Left forelimb (tissue), 1 donor: Measurements from ENCODE around the gene CELF2.

Source experiments
- DNase-seq: peaks from one replicate; pipeline ENCODE4 v3.0.0-alpha.2; 2018; ENCODE audit warnings: low spot score

The CELF2 gene

GRCh38 chr10:11131112-11131639 lies 113.5 kb downstream of the CELF2 start:
- no peak for DNase-seq

GRCh38 chr10:11134411-11134810 lies 116.7 kb downstream of the CELF2 start:
- DNase-seq, result no peak

- DNase-seq, result no peak
Observed at GRCh38 chr10:11135709-11136108, 118.0 kb downstream of the CELF2 start.

DNA sequence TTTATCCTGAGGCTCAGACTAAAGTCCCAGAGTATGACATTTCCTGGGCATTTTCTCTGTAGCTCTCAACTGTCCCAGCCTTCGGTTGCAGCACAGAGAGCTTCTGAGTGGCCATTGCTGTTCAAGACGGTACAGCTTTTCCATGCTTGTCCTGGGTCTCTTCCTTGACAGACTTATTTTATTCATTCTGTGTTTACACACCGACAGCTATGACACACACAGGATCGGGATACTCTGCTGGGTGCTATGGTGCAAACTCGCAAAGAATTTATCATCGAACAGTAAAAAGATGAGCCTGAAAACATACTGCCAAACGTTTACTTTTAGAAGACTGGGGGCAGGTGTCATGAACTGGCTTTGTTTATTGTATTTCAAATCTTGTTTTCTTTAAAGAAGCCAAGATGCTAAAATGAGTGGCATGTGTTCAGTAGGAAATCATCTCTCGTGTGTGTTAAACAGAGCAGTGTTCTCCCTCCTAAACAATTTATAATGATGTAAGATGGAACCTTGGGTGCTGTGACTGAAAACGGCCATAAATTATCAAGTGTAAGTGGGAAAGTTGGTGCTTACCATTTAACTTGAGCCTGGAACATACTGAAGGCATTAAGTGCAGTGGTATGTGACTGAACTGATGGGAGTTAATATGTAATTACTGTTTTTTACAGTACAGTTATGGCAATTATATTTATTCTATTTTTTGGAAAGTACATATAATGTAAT lies 120.8 kb downstream of the CELF2 start:
- no peak for DNase-seq

DNA sequence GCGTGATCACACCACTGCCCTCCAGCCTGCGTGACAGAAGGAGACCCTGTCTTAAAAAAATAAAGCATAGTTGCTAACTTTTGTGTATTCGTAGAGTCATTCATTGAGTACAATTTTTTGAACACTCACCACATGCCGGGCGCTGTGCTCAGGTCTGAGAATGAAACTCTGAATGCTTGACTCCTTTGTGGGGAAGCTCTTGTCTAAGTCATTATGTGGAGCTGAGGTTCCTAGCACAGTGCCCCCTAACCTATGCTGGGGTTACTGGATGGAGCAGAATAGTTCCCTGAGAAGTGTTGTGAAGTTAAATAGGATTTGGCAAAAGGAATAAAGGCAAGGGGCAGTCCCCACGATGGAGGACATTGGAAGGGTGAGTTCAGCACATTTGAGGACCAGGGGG lies 123.3 kb downstream of the CELF2 start:
- DNase-seq, result no peak

DNA sequence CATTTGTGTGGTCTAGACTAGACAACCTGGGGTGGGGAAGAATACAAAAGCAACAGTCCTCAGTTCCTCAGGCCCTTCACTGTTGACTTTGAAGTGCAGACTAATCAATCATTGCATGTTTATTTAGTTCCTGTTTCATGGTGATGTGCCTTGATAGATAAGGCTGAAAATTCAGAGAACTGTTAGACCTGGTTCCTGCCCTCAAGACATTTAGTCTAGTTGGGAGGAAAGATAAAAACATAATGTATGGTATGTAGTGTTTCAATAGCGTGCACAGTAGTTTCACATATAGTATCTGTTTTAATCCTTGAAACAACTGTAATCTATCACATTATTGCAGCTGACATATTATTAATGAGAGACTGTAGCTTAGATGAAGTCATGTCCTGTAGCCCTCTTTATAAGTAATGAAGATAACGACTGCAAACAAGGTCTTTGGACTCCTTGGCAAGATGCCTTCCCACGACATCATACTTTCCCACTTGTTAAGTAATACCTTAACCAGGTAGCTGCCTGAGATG lies 124.0 kb downstream of the CELF2 start:
- DNase-seq, result no peak

GRCh38 chr10:11142777-11143176 lies 125.1 kb downstream of the CELF2 start:
- no peak for DNase-seq

DNA sequence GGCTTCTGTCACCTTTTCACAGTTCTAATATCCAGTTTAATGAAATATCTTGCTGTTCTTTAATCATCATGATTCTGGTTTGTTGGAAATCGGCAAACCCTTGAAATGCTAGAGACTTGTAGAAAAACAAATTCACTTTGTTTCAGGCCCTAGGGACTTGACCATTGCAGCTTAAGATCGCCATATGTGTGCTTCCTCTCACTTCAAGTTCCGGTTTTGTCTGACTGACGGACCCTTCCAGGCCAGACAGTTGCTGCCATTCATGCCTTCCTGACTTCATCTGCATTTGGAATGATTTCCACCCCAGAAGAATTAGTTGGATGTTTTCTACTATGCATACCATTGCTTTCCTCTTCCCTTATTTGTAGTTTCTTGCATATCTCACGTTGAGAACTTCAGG lies 125.6 kb downstream of the CELF2 start:
- no peak for DNase-seq

DNA sequence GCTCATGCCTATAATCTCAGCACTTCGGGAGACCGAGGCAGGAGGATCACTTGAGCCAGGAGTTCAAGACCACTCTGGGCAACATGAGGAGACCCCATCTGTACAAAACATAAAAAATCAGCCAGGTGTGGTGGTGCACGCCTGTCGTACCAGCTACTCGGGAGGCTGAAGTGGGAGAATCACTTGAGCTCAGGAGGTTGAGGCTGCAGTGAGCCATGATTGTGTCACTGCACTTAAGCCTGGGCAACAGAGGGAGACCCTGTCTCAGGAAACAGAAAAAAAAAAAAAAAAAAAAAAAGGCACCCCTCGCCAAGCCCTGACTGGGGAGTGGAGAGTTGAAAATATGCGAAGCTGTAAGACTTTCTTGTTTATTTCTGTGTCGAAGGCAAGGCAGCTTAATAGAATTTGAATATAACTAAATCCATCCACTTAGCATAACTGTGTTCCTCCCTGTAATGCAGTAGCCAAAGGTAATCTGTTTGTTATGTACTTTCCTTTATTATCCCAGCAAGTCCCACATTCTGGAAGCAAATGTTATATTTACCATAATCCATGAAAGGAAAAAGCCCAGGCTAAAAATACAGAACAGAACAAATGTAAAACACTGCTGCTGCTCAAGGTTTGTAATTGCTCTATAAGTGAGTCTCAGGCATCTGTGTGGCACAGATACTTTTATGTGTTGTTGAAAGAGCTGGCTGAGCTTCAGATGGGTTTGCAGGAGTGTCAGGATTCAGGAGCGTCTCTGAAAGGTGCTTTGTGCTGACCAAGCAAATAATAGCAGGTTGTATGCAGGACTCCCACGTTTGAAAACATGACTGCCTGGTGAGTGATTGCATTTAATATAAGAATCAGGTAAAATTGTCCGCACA lies 127.2 kb downstream of the CELF2 start:
- no peak for DNase-seq

GRCh38 chr10:11145495-11145855 lies 127.8 kb downstream of the CELF2 start:
- no peak for DNase-seq

- DNase-seq, result no peak
Observed at GRCh38 chr10:11146402-11147171, 128.9 kb downstream of the CELF2 start.

GRCh38 chr10:11147722-11148121 lies 130.1 kb downstream of the CELF2 start:
- DNase-seq, result no peak

DNA sequence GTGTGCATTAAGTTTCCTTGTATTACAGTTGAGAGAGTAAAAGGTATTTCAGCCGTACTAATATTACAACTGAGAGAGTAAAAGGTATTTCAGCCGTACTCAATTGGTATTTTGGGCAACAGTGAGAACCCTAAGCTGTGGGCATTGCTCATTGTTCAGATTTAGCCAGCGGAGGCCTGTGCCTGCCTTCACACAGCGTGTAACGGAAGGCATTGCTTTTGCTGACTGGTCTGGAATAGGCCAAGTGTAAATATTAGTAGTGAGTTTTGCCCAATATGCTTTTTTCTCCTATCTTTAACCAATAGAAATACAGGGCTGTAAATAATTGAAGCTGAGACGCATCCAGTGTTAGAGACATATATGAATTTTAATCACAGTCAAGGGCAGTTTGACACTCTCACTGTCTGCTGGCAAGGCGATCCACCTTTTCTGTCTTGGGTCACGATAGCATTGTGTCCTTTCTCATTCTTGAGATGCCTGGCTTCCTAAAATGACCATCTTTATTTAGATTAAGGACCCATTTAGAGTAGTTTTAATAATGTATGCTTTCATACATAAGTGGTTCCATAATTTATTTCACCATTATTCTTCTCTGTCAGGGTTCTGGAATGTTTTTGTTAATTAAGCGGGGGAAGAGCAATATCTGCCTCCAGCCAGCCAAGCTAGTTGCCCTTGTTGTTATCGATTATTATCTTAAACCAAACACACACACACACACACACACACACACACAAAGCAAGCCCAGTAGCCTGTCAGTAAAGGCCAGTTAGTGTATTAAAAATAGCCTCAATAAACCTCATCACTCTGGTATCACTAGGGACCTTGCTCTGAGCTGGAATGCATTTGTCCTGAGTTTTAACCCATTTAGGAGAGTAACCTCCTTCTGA lies 130.7 kb downstream of the CELF2 start:
- DNase-seq, result no peak

DNA sequence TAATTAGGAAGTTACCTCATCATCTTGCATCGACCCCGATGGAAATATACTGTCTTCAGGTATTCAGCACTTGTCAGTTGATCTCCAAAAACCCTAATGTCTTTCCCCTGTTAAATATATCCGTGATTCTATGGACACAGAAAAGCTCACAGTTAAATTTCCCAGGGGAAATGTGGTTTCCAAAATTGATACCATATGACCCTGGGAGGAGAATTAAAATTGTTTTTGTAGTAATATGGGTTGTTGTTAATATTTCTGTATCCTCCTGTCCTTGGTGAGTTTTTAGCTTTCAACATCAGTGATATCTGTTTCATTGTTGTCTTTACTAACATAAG lies 132.1 kb downstream of the CELF2 start:
- DNase-seq, result no peak

GRCh38 chr10:11150231-11150731 lies 132.6 kb downstream of the CELF2 start:
- DNase-seq, result no peak

- DNase-seq, result no peak
Observed at GRCh38 chr10:11150879-11151415, 133.3 kb downstream of the CELF2 start.

DNA sequence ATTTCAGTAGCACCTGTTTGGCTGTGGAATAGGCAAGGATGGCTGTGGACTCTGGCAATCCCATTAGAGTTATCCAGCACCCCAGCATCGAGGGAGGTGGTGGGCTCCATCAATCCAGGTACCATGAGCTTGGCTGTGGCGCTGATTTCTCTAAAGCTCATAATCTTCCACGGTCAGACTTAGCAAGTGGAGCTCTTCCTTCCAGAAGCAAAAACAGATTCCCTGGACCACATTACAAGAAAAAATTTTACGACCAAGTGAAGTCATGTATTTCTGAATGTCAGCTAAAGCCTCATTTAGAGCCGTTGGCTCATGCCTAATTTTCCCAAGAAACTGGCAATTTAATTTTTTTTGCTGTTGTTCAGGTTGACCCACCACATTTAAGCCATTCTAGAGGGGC lies 135.1 kb downstream of the CELF2 start:
- DNase-seq, result no peak

GRCh38 chr10:11153245-11153644 lies 135.6 kb downstream of the CELF2 start:
- DNase-seq, result no peak

DNA sequence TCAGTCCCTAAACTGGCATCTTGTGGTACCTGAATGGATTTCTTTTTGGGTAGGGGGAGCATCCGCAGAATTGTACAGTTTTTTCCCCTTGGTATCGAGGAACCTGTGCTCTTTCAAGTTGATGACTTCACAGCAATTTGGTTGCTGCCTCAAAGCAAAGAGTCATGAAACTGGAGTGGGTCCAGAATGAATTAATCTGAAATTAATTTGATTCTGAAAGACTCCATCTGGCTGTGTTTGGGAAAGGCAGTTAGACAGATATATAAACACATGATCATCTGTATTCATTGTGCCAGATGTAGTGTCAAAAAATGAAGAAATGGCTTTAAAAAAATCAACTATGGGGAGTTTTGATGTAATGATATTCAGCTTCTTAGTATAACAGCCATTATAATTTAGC lies 136.1 kb downstream of the CELF2 start:
- no peak for DNase-seq

DNA sequence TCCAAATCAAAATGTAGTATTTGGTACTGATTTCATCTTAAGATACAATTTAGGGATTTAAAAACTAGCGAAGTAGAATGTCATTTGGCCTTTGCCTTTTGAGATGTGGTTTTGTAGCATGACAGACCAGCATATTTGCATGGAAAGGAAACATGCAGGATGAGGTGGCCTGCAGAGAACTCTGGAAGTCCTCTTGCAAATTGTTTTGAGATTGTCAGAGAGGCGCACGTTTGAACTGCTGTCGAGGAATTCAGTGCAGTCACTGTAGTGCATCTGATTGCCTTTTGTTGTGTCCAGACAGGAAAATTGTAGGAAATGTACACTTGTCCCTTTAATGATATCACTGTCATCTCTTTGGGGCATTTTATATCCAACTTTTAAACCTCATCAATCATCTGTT lies 136.7 kb downstream of the CELF2 start:
- DNase-seq, result no peak
